HEK293 (cell line): ENCODE results near the gene MAPRE3.

Experiments
- CTCF ChIA-PET: fragments of 350-600 bp; formaldehyde crosslinking; extraction: SDS; loops from one replicate; lab custom pipeline; 2021; ENCODE audit warnings: antibody characterized with exemption; lab: Yijun Ruan, JAX
- POLR2A ChIA-PET: fragments of 300-600 bp; formaldehyde crosslinking; extraction: SDS; loops from one replicate; lab custom pipeline; 2020; ENCODE audit warnings: antibody characterized with exemption, inconsistent platforms; lab: Yijun Ruan, JAX
- H3K27ac ChIP-seq: fragments of 200-500 bp; sonication (Bioruptor generic); 2 replicates; pipeline ENCODE4 v1.5.1; 2014; ENCODE audit warnings: low read depth, low read length, control low read depth, inconsistent platforms; ENCODE audit errors: extremely low read depth
- H3K36me3 ChIP-seq, 2 experiments: fragments of 200-500 bp in 1 of 2; sonication (Bioruptor generic) in 1 of 2; 1 replicate in 1 of 2; 2 replicates in 1 of 2; pipeline ENCODE4 v1.5.1; 2014 to 2017; ENCODE audit warnings: inconsistent platforms in 2 of 2, low read length in 2 of 2; ENCODE audit not compliant: control insufficient read depth in 2 of 2, insufficient read depth in 1 of 2
- H3K4me1 ChIP-seq: fragments of 200-500 bp; sonication (Bioruptor generic); 2 replicates; pipeline ENCODE4 v1.5.1; 2014; ENCODE audit warnings: mild to moderate bottlenecking, low read length, inconsistent platforms; ENCODE audit not compliant: control insufficient read depth, insufficient read depth
- H3K4me3 ChIP-seq: 2 replicates; pipeline ENCODE4 v1.5.1; 2011; ENCODE audit warnings: low read depth, mild to moderate bottlenecking, control low read depth, low read length, moderate library complexity
- H3K9me3 ChIP-seq: fragments of 200-500 bp; sonication (Bioruptor generic); 2 replicates; pipeline ENCODE4 v1.5.1; 2014; ENCODE audit warnings: low read depth, low read length, inconsistent platforms; ENCODE audit not compliant: control insufficient read depth, insufficient read depth
- BCL11B ChIP-seq: fragments of 450-650 bp; formaldehyde crosslinking; IDR thresholded peaks from 2 replicates; pipeline ENCODE4 v1.5.1; 2016; ENCODE audit warnings: low read depth, missing biosample characterization, missing genetic modification characterization
- SP7 ChIP-seq: fragments of 450-650 bp; formaldehyde crosslinking; IDR thresholded peaks from 2 replicates; pipeline ENCODE4 v1.5.1; 2016; ENCODE audit warnings: missing biosample characterization, missing genetic modification characterization
- YY2 ChIP-seq: fragments of 450-650 bp; formaldehyde crosslinking; IDR thresholded peaks from 2 replicates; pipeline ENCODE4 v1.5.1; 2016; ENCODE audit warnings: missing biosample characterization, missing genetic modification characterization
- ZBTB48 ChIP-seq: fragments of 450-650 bp; formaldehyde crosslinking; IDR thresholded peaks from 2 replicates; pipeline ENCODE4 v1.5.1; 2016; ENCODE audit warnings: missing biosample characterization, missing genetic modification characterization
- ZIC2 ChIP-seq: fragments of 450-650 bp; formaldehyde crosslinking; IDR thresholded peaks from 2 replicates; pipeline ENCODE4 v1.5.1; 2016; ENCODE audit warnings: missing biosample characterization, missing genetic modification characterization
- ZNF10 ChIP-seq: fragments of 450-650 bp; formaldehyde crosslinking; IDR thresholded peaks from 2 replicates; pipeline ENCODE4 v1.5.1; 2017; ENCODE audit warnings: missing biosample characterization, missing genetic modification characterization
- ZNF18 ChIP-seq: fragments of 450-650 bp; formaldehyde crosslinking; IDR thresholded peaks from 2 replicates; pipeline ENCODE4 v1.5.1; 2016; ENCODE audit warnings: missing biosample characterization, missing genetic modification characterization
- ZNF19 ChIP-seq: fragments of 450-650 bp; formaldehyde crosslinking; IDR thresholded peaks from 2 replicates; pipeline ENCODE4; 2016; ENCODE audit warnings: missing biosample characterization, missing genetic modification characterization, low read depth
- ZNF23 ChIP-seq: fragments of 450-650 bp; formaldehyde crosslinking; IDR thresholded peaks from 2 replicates; pipeline ENCODE4 v1.5.1; 2016; ENCODE audit warnings: missing biosample characterization, missing genetic modification characterization, borderline replicate concordance
- ZNF239 ChIP-seq: fragments of 450-650 bp; formaldehyde crosslinking; IDR thresholded peaks from 2 replicates; pipeline ENCODE4 v1.5.1; 2016; ENCODE audit warnings: missing biosample characterization, missing genetic modification characterization
- ZNF266 ChIP-seq: fragments of 450-650 bp; formaldehyde crosslinking; IDR thresholded peaks from 2 replicates; pipeline ENCODE4 v1.5.1; 2016; ENCODE audit warnings: missing biosample characterization, missing genetic modification characterization, low read depth
- ZNF302 ChIP-seq: fragments of 450-650 bp; formaldehyde crosslinking; IDR thresholded peaks from 2 replicates; pipeline ENCODE4 v1.5.1; 2016; ENCODE audit warnings: missing biosample characterization, missing genetic modification characterization, low read depth
- ZNF423 ChIP-seq: fragments of 450-650 bp; formaldehyde crosslinking; IDR thresholded peaks from 2 replicates; pipeline ENCODE4 v1.5.1; 2016; ENCODE audit warnings: missing biosample characterization, missing genetic modification characterization
- ZNF548 ChIP-seq: fragments of 450-650 bp; formaldehyde crosslinking; IDR thresholded peaks from 2 replicates; pipeline ENCODE4 v1.5.1; 2016; ENCODE audit warnings: missing biosample characterization, missing genetic modification characterization
- ZNF645 ChIP-seq: fragments of 450-650 bp; formaldehyde crosslinking; IDR thresholded peaks from 2 replicates; pipeline ENCODE4; 2016; ENCODE audit warnings: missing biosample characterization, missing genetic modification characterization
- ZSCAN18 ChIP-seq: fragments of 450-650 bp; formaldehyde crosslinking; IDR thresholded peaks from 2 replicates; pipeline ENCODE4 v1.5.1; 2016; ENCODE audit warnings: missing biosample characterization, missing genetic modification characterization
- TF ChIP-seq, protein P1 (sequence below): fragments of 450-650 bp; formaldehyde crosslinking; IDR thresholded peaks from 2 replicates; pipeline ENCODE4 v1.5.1; 2016; ENCODE audit warnings: missing biosample characterization, missing genetic modification characterization
- TF ChIP-seq, protein P2 (sequence below): fragments of 450-650 bp; formaldehyde crosslinking; conservative IDR thresholded peaks from 2 replicates; pipeline ENCODE4 v1.5.1; 2016; ENCODE audit warnings: low read depth, missing biosample characterization, missing genetic modification characterization
- TF ChIP-seq, protein P3 (sequence below): fragments of 450-650 bp; formaldehyde crosslinking; IDR thresholded peaks from 2 replicates; pipeline ENCODE4 v1.5.1; 2017; ENCODE audit warnings: missing biosample characterization, missing genetic modification characterization

The MAPRE3 gene

GRCh38 chr2:26951236-26951635 is 19.2 kb upstream of the MAPRE3 start (continued):
- TF ChIP-seq ZNF302 (tag by site-specific recombination) (no peak), ZSCAN18 (no peak), ZNF423 (tag by site-specific recombination) (no peak)

DNA sequence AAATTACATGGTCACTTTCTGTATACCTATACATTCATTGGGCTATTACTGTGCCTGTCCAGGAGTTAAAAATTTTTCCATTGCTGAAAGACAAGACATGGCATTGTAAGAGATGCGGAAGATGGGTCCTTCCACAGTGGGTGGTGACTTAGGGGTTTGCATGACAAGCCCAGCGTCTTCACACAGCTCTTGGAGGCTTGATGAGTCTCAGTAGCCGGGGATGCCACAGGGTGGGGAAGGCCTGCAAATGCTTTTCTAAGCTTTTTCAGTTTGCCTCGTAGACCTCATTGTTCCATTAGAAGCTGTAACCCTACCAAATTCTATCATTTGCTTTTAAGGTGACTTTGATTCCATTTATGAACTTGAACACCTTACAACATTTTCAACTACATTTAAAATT is 18.1 kb upstream of the MAPRE3 start:
- Histone ChIP-seq H3K27ac (no peak overlapping the region), H3K36me3 (peaks cover 0 to 18% of the 10 kb centered on the region in 2 experiments; a peak in 1 of 3 replicates), H3K4me1 (peaks cover under 1% of the 10 kb centered on the region; the same call in 1 of the 2 replicates), H3K4me3 (no peak overlapping the region), H3K9me3 (no peaks in the 10 kb centered on the region)
- TF ChIP-seq ZBTB48 (tag by site-specific recombination) (no peak), ZNF266 (no peak), ZNF10 (tag by site-specific recombination) (no peak), ZNF645 (tag by site-specific recombination) (no peak)
- CTCF ChIA-PET, result interaction anchor here (0.7 to 3.0 kb wide), 4 partner anchors 10 to 124 kb away, joined by 3 to 10 read pairs (median 7); no protein-coding TSS in a partner anchor
- POLR2A ChIA-PET, result no interaction called here

DNA sequence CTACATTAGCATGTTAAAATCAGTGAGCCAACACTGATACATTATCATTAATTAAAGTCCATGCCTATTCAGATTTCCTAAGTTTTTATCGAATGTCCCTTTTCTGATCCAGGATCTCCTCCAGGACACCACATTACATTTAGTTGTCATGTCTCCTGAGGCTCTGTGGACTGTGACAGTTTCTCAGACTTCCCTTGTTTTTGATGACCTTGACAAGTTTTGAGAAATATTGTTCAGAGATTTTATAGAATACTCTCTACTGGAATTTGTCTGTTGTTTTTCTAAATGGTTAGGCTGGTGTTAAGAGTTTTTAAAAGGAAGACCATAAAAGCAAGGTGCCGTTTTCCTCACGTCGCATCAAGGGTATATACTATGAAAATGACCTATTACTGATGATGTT is 16.3 kb upstream of the MAPRE3 start:
- H3K36me3 ChIP-seq, result peaks cover 0 to 4% of the 10 kb centered on the region in 2 experiments; a peak in 1 of 3 replicates
- TF ChIP-seq, protein P1, sequence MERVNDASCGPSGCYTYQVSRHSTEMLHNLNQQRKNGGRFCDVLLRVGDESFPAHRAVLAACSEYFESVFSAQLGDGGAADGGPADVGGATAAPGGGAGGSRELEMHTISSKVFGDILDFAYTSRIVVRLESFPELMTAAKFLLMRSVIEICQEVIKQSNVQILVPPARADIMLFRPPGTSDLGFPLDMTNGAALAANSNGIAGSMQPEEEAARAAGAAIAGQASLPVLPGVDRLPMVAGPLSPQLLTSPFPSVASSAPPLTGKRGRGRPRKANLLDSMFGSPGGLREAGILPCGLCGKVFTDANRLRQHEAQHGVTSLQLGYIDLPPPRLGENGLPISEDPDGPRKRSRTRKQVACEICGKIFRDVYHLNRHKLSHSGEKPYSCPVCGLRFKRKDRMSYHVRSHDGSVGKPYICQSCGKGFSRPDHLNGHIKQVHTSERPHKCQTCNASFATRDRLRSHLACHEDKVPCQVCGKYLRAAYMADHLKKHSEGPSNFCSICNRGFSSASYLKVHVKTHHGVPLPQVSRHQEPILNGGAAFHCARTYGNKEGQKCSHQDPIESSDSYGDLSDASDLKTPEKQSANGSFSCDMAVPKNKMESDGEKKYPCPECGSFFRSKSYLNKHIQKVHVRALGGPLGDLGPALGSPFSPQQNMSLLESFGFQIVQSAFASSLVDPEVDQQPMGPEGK, result no peak
- TF ChIP-seq YY2 (tag by site-specific recombination), result no peak
- TF ChIP-seq, protein P2, sequence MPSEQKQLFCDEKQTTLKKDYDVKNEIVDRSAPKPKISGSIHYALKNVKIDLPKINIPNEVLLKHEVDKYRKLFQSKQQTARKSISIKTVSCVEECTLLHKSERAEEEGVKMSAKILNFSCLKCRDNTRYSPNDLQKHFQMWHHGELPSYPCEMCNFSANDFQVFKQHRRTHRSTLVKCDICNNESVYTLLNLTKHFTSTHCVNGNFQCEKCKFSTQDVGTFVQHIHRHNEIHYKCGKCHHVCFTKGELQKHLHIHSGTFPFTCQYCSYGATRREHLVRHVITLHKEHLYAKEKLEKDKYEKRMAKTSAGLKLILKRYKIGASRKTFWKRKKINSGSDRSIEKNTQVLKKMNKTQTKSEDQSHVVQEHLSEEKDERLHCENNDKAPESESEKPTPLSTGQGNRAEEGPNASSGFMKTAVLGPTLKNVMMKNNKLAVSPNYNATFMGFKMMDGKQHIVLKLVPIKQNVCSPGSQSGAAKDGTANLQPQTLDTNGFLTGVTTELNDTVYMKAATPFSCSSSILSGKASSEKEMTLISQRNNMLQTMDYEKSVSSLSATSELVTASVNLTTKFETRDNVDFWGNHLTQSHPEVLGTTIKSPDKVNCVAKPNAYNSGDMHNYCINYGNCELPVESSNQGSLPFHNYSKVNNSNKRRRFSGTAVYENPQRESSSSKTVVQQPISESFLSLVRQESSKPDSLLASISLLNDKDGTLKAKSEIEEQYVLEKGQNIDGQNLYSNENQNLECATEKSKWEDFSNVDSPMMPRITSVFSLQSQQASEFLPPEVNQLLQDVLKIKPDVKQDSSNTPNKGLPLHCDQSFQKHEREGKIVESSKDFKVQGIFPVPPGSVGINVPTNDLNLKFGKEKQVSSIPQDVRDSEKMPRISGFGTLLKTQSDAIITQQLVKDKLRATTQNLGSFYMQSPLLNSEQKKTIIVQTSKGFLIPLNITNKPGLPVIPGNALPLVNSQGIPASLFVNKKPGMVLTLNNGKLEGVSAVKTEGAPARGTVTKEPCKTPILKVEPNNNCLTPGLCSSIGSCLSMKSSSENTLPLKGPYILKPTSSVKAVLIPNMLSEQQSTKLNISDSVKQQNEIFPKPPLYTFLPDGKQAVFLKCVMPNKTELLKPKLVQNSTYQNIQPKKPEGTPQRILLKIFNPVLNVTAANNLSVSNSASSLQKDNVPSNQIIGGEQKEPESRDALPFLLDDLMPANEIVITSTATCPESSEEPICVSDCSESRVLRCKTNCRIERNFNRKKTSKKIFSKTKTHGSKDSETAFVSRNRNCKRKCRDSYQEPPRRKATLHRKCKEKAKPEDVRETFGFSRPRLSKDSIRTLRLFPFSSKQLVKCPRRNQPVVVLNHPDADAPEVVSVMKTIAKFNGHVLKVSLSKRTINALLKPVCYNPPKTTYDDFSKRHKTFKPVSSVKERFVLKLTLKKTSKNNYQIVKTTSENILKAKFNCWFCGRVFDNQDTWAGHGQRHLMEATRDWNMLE, result no peak
- no peak for TF ChIP-seq ZNF19
- no peak for TF ChIP-seq ZNF548 (tag by site-specific recombination)
- no peak for TF ChIP-seq SP7 (tag by site-specific recombination)
- TF ChIP-seq, protein P3, sequence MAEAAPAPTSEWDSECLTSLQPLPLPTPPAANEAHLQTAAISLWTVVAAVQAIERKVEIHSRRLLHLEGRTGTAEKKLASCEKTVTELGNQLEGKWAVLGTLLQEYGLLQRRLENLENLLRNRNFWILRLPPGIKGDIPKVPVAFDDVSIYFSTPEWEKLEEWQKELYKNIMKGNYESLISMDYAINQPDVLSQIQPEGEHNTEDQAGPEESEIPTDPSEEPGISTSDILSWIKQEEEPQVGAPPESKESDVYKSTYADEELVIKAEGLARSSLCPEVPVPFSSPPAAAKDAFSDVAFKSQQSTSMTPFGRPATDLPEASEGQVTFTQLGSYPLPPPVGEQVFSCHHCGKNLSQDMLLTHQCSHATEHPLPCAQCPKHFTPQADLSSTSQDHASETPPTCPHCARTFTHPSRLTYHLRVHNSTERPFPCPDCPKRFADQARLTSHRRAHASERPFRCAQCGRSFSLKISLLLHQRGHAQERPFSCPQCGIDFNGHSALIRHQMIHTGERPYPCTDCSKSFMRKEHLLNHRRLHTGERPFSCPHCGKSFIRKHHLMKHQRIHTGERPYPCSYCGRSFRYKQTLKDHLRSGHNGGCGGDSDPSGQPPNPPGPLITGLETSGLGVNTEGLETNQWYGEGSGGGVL, result no peak
- no peak for TF ChIP-seq ZNF18 (tag by site-specific recombination)
- TF ChIP-seq ZNF23 (tag by site-specific recombination), result no peak
- TF ChIP-seq ZNF239 (tag by site-specific recombination), result no peak
- no peak for TF ChIP-seq ZIC2 (tag by site-specific recombination)
- TF ChIP-seq ZNF423 (tag by site-specific recombination), result no peak
- TF ChIP-seq BCL11B (tag by site-specific recombination), result no peak
- H3K4me1 ChIP-seq, result peaks cover 5% of the 10 kb centered on the region; the same call in 1 of the 2 replicates
- CTCF ChIA-PET, result interaction anchor here (0.8 to 3.0 kb wide), 6 partner anchors 8 to 108 kb away, joined by 4 to 12 read pairs (median 8); no protein-coding TSS in a partner anchor
- H3K4me3 ChIP-seq, result no peak overlapping the region
- H3K9me3 ChIP-seq, result no peaks in the 10 kb centered on the region
- no peak overlapping the region for H3K27ac ChIP-seq
- POLR2A ChIA-PET, result interaction anchor here (1.3 to 1.4 kb wide), 2 partner anchors 105 to 106 kb away, joined by 3 to 5 read pairs; partner anchors contain the start of gene DPYSL5
